ENCODE results near the gene MESD.

GRCh38 chr15:81002331-81003096 is 12.9 kb upstream of the MESD start:
- TF ChIP-seq CTCF (IDR thresholded peaks at IDR 0.05) (no peak; the same call in 1 of the 2 replicates), TCF7L2 (IDR thresholded peaks at IDR 0.05; ENCODE audit: low read depth, low read length) (no peak), POLR2AphosphoS5 (IDR thresholded peaks at IDR 0.05; ENCODE audit: low read depth, low read length) (no peak)
- TF ChIP-seq, protein P1, sequence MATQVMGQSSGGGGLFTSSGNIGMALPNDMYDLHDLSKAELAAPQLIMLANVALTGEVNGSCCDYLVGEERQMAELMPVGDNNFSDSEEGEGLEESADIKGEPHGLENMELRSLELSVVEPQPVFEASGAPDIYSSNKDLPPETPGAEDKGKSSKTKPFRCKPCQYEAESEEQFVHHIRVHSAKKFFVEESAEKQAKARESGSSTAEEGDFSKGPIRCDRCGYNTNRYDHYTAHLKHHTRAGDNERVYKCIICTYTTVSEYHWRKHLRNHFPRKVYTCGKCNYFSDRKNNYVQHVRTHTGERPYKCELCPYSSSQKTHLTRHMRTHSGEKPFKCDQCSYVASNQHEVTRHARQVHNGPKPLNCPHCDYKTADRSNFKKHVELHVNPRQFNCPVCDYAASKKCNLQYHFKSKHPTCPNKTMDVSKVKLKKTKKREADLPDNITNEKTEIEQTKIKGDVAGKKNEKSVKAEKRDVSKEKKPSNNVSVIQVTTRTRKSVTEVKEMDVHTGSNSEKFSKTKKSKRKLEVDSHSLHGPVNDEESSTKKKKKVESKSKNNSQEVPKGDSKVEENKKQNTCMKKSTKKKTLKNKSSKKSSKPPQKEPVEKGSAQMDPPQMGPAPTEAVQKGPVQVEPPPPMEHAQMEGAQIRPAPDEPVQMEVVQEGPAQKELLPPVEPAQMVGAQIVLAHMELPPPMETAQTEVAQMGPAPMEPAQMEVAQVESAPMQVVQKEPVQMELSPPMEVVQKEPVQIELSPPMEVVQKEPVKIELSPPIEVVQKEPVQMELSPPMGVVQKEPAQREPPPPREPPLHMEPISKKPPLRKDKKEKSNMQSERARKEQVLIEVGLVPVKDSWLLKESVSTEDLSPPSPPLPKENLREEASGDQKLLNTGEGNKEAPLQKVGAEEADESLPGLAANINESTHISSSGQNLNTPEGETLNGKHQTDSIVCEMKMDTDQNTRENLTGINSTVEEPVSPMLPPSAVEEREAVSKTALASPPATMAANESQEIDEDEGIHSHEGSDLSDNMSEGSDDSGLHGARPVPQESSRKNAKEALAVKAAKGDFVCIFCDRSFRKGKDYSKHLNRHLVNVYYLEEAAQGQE (IDR thresholded peaks at IDR 0.05; ENCODE audit: insufficient read depth in 1 of 2, low read depth in 2 of 2, low read length in 1 of 2) = 0 out of 4 replicates have a peak, but pooled peaks of 1 of the 2 experiments have one; percentile 9
